GM19324 (cell line): ENCODE results near the gene COLQ.
"Not testable (repeated sequence)": the region's sequence is repeated elsewhere in the genome, so short reads cannot be mapped to it uniquely, and the experiment has no call there.

Experiments
- ATAC-seq: cut with Tn5 transposase; IDR thresholded peaks from one replicate; pipeline ENCODE4 v1.9.1; 2021; ENCODE audit warnings: mild to moderate bottlenecking, moderate library complexity; ENCODE audit not compliant: unreplicated experiment, low FRiP score

COLQ gene

DNA sequence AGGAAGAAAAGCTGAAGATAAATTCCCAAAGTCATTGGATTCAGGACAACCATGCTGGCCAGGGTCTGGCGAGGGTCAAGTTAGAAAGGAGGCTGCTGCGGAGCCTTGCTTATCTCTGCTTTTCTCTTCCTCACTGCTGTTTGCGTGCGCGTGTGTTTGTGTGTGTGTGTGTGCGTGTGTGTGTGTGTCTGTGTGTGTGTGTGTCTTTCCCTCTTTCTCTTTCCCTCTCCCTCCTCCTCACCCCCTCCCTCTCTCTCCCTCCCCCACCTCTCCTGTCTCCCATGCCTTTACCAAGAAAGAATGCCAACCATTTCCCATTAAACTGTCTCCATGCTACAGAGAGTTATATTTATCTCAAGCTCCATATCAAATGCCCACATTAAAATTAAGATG lies at the start of gene COLQ:
Gene COLQ (minus strand): TSS at position 134 of the 393 bp plus-strand sequence. CDS start 81 bp downstream, at position 53.
- ATAC-seq = no peak

- no peak for ATAC-seq
Observed at GRCh38 chr3:15563190-15563589, 41.7 kb upstream of the COLQ start.

GRCh38 chr3:15562560-15562959 lies 41.1 kb upstream of the COLQ start:
- no peak for ATAC-seq

DNA sequence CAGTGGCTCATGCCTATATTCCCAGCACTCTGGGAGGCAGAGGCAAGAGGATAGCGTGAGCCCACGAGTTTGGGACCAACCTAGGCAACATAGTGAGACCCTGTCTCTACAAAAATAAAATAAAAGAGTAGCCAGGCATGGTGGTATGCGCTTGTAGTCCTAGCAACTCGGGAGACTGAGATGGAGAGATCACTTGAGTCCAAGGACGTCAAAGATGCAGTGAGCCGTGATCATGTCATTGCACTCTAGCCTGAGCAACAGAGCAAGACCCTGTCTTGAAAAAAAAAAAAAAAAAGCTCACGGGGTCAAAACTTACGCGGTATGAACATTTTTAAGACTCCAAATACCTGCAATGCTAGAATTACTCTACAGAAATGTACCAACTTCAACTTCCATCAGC lies 37.1 kb upstream of the COLQ start:
- no peak for ATAC-seq

DNA sequence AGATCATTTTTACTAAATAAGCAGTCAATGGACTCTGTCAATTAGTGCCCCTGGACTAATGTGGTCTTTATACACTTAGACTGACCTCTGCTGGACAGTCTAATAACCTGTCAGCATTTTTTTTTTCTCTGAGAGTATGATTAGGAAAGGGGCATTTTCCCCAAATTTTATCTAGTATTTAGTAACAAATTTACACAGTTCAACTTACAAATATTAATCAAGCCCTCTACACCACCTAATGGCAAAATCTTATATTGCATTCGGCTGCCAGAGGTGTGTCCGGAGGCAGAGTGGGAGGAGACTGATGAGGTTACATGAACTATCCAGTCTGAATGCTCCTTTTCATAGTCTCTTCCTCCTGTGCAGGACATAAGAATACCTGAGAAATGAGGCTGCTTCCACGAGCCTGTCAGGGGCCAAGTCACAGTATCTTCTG lies 36.0 kb upstream of the COLQ start:
- ATAC-seq = no peak

DNA sequence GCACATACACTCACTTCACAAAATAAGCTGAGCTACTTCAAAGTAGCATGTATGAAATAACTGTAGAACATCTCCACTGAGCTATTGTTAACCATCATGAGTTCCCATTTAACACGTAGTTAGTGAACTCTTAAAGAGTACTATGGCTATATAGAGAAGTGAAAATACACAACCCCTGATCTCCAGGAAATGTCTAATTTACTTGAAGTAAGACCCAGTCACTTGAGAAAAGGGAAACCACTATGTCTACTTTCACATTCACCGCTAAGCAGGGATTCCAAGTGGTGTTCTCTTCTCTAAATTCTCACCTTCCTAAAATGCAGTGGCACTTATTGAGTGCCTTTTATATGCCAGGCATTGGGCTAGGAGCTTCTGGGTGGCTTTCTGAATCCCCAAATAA lies 35.0 kb upstream of the COLQ start:
- peak; percentile 82 for ATAC-seq

DNA sequence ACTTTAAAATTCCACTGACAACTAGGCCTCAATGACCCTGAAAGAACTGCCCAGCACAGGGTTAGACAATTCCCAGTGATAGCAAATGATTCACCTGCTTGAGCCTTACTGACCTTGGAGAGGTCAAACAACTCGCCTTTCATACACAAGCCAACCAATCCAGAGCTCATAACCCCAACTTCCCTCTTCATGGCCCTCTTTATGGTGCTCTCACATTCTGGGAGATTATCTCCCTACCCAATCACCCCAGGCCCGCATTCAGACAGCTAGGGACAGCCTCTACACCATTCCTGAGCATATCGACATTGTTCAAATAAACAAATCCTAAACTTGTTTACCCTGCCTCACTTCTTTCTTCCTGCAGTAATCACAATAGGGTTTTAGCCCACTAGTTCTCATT lies 32.2 kb upstream of the COLQ start:
- ATAC-seq = no peak

- no peak for ATAC-seq
Observed at GRCh38 chr3:15551902-15552301, 30.4 kb upstream of the COLQ start.

DNA sequence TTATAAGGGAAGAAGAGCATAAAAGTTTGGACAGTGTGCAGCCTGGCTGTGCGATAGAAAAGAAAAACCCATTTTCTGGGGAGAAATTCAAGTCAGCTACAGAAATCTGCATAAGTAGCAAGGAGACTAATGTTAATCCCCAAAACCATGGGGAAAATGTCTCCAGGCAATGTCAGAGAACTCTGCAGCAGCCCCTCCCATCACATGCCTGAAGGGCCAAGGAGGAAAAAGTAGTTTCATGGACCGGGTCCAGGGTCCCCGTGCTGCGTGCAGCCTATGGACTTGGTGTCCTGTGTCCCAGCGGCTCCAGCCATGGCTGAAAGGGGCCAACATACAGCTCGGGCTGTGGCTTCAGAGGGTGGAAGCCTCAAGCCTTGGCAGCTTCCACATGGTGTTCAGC lies 28.3 kb upstream of the COLQ start:
- ATAC-seq = no peak

DNA sequence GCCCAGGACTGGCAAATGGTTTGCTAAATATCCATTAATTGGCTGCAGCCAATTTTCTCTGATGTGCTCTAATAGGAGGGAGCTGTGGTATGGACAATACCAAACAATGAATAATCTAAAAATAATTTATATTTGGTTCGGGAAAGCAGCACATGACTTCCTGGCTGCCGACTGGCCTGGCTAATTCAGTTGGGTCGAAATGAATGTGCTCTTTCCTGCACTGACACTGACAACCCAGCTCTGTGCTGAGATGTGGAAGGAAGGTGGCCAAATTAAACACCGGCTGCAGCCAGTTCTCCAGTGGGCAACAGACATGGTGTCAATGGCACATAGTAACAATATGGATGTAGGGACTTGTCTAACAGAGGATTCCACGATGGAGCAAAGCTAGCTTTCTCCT lies 21.1 kb upstream of the COLQ start:
- no peak for ATAC-seq

- ATAC-seq = no peak
Observed at GRCh38 chr3:15541371-15541770, 19.9 kb upstream of the COLQ start.

DNA sequence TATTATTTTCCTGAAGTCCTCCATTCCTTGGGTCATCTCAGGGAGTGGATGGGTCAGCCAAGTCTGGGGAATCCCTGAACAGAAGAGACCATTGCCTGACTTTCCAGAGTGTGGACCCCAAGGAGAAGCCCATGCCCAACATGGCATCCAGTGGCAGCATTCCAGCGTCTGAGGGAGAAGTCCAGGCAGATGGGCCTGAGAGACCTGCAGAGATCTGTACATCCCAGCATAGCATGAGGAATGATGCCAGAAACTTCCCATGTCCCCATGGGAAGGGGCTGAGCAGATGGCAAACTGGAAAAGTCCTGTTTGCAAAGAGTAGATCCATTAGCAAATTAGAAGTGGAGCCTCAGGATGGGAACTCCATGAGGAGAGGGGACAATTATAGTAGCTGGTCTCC lies 17.6 kb upstream of the COLQ start:
- no peak for ATAC-seq

DNA sequence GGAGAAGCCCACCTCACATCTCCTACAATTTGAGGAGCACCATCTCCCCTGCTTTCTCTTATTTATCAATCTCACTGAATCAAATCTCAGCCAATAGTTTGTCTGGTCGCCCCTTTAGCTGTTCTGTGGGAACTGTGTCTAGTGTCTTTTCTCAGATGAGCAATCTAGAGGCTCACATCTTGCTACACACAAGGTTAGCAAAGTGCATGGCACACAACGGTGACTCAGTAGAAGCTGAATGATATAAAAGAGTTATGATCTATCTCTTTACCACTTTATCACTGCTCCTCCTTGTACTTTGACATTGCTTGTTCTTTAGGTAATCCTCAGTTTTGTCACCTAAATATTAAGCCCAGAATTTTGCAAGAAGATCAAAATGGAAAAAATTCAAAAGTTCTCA lies 16.8 kb upstream of the COLQ start:
- no peak for ATAC-seq

DNA sequence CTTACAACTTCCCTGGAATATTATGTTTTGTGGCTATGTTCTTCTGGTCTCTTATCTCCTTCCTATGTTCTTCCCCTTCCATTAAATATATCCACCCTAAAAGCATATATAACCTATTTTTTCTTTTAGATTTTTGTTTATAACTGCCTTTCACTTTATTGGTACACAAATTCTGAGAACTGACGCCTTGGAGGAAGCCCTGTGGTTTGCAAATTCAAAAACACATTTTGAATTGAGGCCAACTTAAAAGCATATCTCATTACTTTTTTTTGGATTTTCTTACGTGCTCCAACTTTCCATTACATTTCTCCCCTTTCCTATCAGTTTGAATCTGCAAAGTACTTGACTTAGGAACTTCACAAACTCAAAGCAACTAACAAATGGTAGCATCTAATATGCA lies 15.3 kb upstream of the COLQ start:
- no peak for ATAC-seq

- no peak for ATAC-seq
Observed at GRCh38 chr3:15535732-15536131, 14.2 kb upstream of the COLQ start.

GRCh38 chr3:15532614-15533013 lies 11.1 kb upstream of the COLQ start:
- ATAC-seq = not testable (repeated sequence)

- ATAC-seq = no peak
Observed at GRCh38 chr3:15531346-15531745, 9.8 kb upstream of the COLQ start.

DNA sequence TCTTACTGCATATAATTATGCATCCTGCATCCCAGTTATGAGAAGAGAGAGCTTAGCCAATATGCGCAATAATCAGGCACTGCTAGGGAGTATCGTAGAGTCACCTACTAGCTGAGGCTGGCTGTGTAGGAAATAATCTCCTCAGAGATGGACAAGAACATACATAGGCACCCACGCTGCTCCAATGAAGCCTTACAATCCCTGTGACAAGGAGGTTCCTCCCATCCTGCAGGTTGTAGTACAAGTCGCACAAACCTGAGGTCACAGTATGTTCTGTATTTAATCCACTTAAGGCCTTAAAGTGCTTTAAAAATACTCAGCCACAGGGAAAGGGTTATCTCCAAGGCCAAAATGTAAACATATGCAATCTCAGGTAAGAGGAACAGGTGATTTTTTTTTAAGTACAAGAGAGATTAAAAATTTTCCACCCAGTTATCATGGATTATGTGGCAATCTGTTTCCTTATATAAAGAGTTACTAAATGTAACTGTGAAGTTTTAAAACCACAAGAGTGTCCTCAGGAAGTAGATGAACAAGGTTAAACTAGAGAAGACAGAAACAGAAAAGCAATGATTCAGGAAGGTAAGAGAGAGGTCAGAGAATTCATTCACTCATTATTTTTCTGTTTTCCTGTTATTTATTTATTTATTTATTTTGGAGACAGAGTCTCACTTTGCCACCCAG lies 7.5 kb upstream of the COLQ start:
- no peak for ATAC-seq

DNA sequence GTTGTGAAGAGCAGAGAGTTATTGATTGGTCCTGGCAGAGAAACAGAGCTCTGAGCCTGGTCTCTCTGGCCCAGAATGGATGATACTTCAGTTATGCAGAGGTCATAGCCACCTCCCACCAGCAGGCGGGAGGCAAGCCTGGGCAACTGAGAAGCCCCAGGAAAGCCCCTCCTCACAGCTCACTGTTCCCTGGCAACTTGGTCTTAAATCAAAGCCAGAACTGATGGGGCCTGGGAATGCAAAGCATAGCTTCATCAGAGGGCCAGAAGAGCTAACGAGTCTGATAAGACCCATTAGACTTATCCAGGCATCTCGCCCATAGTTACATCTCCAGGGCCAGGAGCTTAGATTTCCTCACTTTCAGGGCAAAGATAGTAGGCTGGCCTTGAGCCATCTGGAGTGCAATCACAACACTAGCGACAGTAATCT lies 5.5 kb upstream of the COLQ start:
- ATAC-seq = no peak

DNA sequence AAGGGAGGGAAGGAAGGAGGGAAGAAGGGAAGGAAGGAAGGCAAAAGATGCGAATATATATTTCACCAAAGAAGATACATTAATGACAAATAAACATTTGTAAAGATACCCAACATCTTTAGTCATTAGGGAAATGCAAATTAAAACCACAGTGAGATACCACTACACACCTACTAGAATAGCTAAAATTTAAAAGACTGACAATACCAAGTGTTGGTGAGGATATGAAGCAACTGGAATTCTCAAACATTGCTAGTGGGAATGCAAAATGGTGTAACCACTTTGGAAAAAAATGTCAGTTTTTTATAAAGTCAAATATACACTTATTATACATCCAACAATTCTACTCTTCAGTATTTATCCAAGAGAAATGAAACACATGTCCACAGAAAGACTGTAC lies 4.3 kb upstream of the COLQ start:
- ATAC-seq = no peak

- no peak for ATAC-seq
Observed at GRCh38 chr3:15523660-15524417, 2.3 kb upstream of the COLQ start.

- no peak for ATAC-seq
Observed at GRCh38 chr3:15522016-15522415, 510 bp upstream of the COLQ start.
